CD4-positive, alpha-beta T cell (primary cell): ENCODE data around the gene ZNF609. TPM values are rescaled to one million over a fixed set of nuclear protein-coding genes. Genes with fewer than 3 reads are reported as not detected.

ENCODE experiments used
- ATAC-seq: fragments of 200-7000 bp; cut with Tn5 transposase; one replicate; pipeline ENCODE4 v1.10.0; 2022; ENCODE audit warnings: mild to moderate bottlenecking; ENCODE audit not compliant: poor library complexity
- CTCF ChIA-PET: fragments of 350-600 bp; sonication (Branson Sonifier 250); formaldehyde crosslinking; loops from one replicate; lab custom pipeline; 2021; ENCODE audit warnings: antibody characterized with exemption, inconsistent platforms; lab: Charles Lee
- POLR2A ChIA-PET: fragments of 350-600 bp; sonication (Branson Sonifier 250); formaldehyde crosslinking; loops from one replicate; lab custom pipeline; 2021; ENCODE audit warnings: antibody characterized with exemption, inconsistent platforms; lab: Charles Lee
- DNase-seq, 14 experiments: peaks; one replicate each; pipeline ENCODE4 v3.0.0-alpha.2; 2013 to 2020; ENCODE audit warnings: mixed read lengths in 2 of 14
- H3K27ac ChIP-seq, 2 donors: one replicate each; pipeline versions ENCODE4 v1.5.1 to v1.7.0; 2013; ENCODE audit warnings: low read length in 2 of 2, low read depth in 1 of 2, mild to moderate bottlenecking in 1 of 2
- H3K27me3 ChIP-seq, 2 experiments: 1 replicate in 1 of 2; 2 replicates in 1 of 2; pipeline versions ENCODE4 v1.6.1 to v1.7.0; 2013; ENCODE audit warnings: low read length in 2 of 2, control low read depth in 1 of 2, mild to moderate bottlenecking in 1 of 2, moderate library complexity in 1 of 2; ENCODE audit not compliant: insufficient read depth in 2 of 2, control insufficient read depth in 1 of 2
- H3K36me3 ChIP-seq: one replicate; pipeline ENCODE4 v1.6.1; 2013; ENCODE audit warnings: low read length, control low read depth; ENCODE audit not compliant: insufficient read depth
- H3K4me1 ChIP-seq: one replicate; pipeline ENCODE4 v1.6.1; 2013; ENCODE audit warnings: low read length, control low read depth; ENCODE audit not compliant: insufficient read depth
- H3K4me3 ChIP-seq: one replicate; pipeline ENCODE4 v1.5.1; 2013; ENCODE audit warnings: mild to moderate bottlenecking, low read length, moderate library complexity
- H3K9me3 ChIP-seq, 2 experiments: 1 replicate in 1 of 2; 2 replicates in 1 of 2; pipeline versions ENCODE4 v1.6.1 to v1.7.0; 2013; ENCODE audit warnings: low read length in 2 of 2, mild to moderate bottlenecking in 2 of 2, control low read depth in 1 of 2, moderate library complexity in 1 of 2; ENCODE audit not compliant: control insufficient read depth in 1 of 2, insufficient read depth in 1 of 2
- H3K27ac Mint-ChIP-seq: one replicate; pipeline ENCODE4 v1.8.0; 2020; ENCODE audit warnings: mixed read lengths
- H3K27me3 Mint-ChIP-seq: one replicate; pipeline ENCODE4 v1.8.0; 2021; ENCODE audit warnings: mixed read lengths
- H3K36me3 Mint-ChIP-seq: one replicate; pipeline ENCODE4 v1.8.0; 2021; ENCODE audit warnings: low read depth, mixed read lengths
- H3K4me1 Mint-ChIP-seq: one replicate; pipeline ENCODE4 v1.8.0; 2021; ENCODE audit warnings: low read depth, mixed read lengths
- H3K4me3 Mint-ChIP-seq: one replicate; pipeline ENCODE4 v1.8.0; 2020; ENCODE audit warnings: mild to moderate bottlenecking, mixed read lengths
- H3K9me3 Mint-ChIP-seq: one replicate; pipeline ENCODE4 v1.8.0; 2020; ENCODE audit warnings: mixed read lengths
- intact Hi-C, 2 experiments: fragments of 100-400 bp; cut with DNase I in 1 of 2; cut with micrococcal nuclease in 1 of 2; formaldehyde crosslinking; loops; one replicate each; pipeline versions ENCODE4 v1.15.1 to v1.9.0; 2023 to 2025; cut with DNase I, micrococcal nuclease
- total RNA-seq, 174 experiments: library from RNA in 2 of 174; stranded (reverse) in 2 of 174; gene quantifications; one replicate each; pipeline ENCODE4 v1.2.3 and lab custom pipeline; 2021 to 2026
- TF ChIP-seq, protein P1 (sequence below): fragments of 200-600 bp; IDR thresholded peaks from one replicate; pipeline ENCODE4 v1.8.0; 2022; ENCODE audit warnings: antibody characterized with exemption, mild to moderate bottlenecking

The ZNF609 gene
- total RNA-seq, 2 experiments from 2014 or later, result 62.4 to 65.3 TPM

GRCh38 chr15:64443747-64444621 lies 16.4 kb upstream of the ZNF609 start:
- Histone ChIP-seq H3K9me3 (no peaks in the 10 kb centered on the region), H3K36me3 (peaks cover 21% of the 10 kb centered on the region), H3K27me3 (no peaks in the 10 kb centered on the region), H3K4me3 (no peak overlapping the region), H3K4me1 (peaks cover 16% of the 10 kb centered on the region), H3K27ac (peak overlapping the region in 1 of 2 donors; percentile 37)
- peak; percentile 57 for ATAC-seq
- peak overlapping the region; percentile 26 for H3K4me3 Mint-ChIP-seq
- intact Hi-C loops, result loop anchor here in 1 of 2 experiments (2.0 kb wide), 1 partner anchor 13 kb away; no protein-coding TSS in a partner anchor
- peaks cover 48% of the 10 kb centered on the region for H3K36me3 Mint-ChIP-seq
- H3K27ac Mint-ChIP-seq, result peak overlapping the region; percentile 77
- POLR2A ChIA-PET, result interaction anchor here (0.6 to 1.4 kb wide), 5 partner anchors 14 to 124 kb away, joined by 3 to 5 read pairs (median 5); no protein-coding TSS in a partner anchor
- TF ChIP-seq, protein P1, sequence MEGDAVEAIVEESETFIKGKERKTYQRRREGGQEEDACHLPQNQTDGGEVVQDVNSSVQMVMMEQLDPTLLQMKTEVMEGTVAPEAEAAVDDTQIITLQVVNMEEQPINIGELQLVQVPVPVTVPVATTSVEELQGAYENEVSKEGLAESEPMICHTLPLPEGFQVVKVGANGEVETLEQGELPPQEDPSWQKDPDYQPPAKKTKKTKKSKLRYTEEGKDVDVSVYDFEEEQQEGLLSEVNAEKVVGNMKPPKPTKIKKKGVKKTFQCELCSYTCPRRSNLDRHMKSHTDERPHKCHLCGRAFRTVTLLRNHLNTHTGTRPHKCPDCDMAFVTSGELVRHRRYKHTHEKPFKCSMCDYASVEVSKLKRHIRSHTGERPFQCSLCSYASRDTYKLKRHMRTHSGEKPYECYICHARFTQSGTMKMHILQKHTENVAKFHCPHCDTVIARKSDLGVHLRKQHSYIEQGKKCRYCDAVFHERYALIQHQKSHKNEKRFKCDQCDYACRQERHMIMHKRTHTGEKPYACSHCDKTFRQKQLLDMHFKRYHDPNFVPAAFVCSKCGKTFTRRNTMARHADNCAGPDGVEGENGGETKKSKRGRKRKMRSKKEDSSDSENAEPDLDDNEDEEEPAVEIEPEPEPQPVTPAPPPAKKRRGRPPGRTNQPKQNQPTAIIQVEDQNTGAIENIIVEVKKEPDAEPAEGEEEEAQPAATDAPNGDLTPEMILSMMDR, result no peak
- peaks cover 56% of the 10 kb centered on the region for H3K4me1 Mint-ChIP-seq
- CTCF ChIA-PET, result interaction anchor here (1.3 kb wide), 1 partner anchor 14 kb away, joined by 4 read pairs; no protein-coding TSS in a partner anchor
- H3K9me3 Mint-ChIP-seq, result no peaks in the 10 kb centered on the region
- no peaks in the 10 kb centered on the region for H3K27me3 Mint-ChIP-seq
- DNase-seq, result peak in 3 of 14 experiments; percentile 18 to 32 (median 28)

DNA sequence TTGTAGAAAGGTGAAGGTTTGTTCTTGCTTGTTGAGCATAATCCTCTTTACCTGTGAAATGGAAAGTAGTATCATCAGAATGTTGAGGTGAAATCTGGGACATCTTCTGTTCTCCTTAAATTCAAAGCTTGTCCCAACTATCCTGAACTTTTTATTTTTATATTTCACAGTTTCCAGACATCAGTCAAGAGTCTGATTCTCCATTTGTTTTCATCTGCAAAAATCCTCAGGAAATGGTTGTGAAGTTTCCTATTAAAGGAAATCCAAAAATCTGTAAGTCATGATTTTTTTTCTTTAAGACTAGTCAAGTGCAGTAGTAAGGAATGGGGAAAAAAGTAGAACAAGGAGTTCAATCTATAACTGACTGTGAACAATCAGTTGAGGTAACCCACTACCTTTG lies 15.5 kb upstream of the ZNF609 start:
- Histone ChIP-seq H3K4me3 (no peak overlapping the region), H3K4me1 (peaks cover 16% of the 10 kb centered on the region), H3K27ac (no peak overlapping the region), H3K27me3 (no peaks in the 10 kb centered on the region), H3K36me3 (peaks cover 21% of the 10 kb centered on the region), H3K9me3 (no peaks in the 10 kb centered on the region)
- DNase-seq, result no peak
- ATAC-seq, result no peak
- H3K36me3 Mint-ChIP-seq, result peaks cover 45% of the 10 kb centered on the region
- no peaks in the 10 kb centered on the region for H3K9me3 Mint-ChIP-seq
- intact Hi-C loops, result loop anchor here in 1 of 2 experiments (2.0 kb wide), 1 partner anchor 14 kb away; no protein-coding TSS in a partner anchor
- no peaks in the 10 kb centered on the region for H3K27me3 Mint-ChIP-seq
- POLR2A ChIA-PET, result interaction anchor here (0.6 to 1.4 kb wide), 4 partner anchors 15 to 123 kb away, joined by 3 to 5 read pairs (median 4); no protein-coding TSS in a partner anchor
- peak overlapping the region; percentile 77 for H3K27ac Mint-ChIP-seq
- TF ChIP-seq, protein P1, result no peak
- CTCF ChIA-PET, result interaction anchor here (0.7 to 1.3 kb wide), 2 partner anchors 15 to 100 kb away, joined by 3 to 4 read pairs; no protein-coding TSS in a partner anchor
- peaks cover 60% of the 10 kb centered on the region for H3K4me1 Mint-ChIP-seq
- H3K4me3 Mint-ChIP-seq, result no peak overlapping the region

DNA sequence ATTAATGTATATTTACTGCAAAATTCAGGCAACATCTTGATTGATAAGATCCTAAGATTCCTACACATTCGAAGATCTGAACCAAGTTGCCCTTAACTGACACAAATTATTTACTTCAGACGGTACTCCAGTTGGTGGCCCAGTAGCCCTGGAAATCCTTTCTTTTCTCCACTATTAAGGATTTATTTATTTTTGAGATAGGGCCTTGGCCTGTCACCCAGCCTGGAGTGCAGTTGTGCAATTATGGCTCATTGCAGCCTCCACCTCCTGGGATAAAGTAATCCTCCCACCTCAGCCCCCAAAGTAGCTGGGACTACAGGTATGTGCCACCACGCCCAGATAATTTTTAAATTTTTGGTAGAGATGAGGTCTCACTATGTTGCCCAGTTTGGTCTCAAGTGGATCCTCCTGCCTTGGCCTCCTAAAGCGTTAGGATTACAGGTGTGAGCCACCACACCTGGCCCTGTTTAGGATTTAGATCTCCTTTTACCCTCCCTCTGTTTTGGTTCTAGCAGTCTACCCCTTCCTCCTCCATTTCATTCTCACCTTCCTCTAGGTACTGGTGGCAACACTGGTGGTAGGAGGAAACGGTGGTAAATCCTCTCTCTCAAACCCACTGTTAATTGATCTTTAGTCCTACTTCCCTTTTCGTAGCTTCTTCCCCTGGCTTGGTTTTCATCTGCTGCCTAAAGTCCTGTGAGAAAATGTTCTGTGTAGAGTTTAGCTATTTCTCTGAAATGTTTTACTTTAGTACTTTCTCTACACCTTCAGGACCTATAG lies 12.7 kb upstream of the ZNF609 start:
- peak overlapping the region; percentile 12 for H3K4me3 Mint-ChIP-seq
- H3K27me3 Mint-ChIP-seq, result no peaks in the 10 kb centered on the region
- DNase-seq, result no peak
- Histone ChIP-seq H3K4me1 (peaks cover 21% of the 10 kb centered on the region), H3K9me3 (no peaks in the 10 kb centered on the region), H3K36me3 (peaks cover 18% of the 10 kb centered on the region), H3K4me3 (no peak overlapping the region), H3K27me3 (no peaks in the 10 kb centered on the region), H3K27ac (no peak overlapping the region)
- ChIA-PET POLR2A (interaction anchor here (1.0 to 1.5 kb wide), 6 partner anchors 8 to 56 kb away, joined by 3 to 5 read pairs (median 4); partner anchors contain the start of gene ZNF609), CTCF (no interaction called here)
- peaks cover 57% of the 10 kb centered on the region for H3K4me1 Mint-ChIP-seq
- TF ChIP-seq, protein P1, result no peak
- intact Hi-C loops, result no loop called here
- H3K9me3 Mint-ChIP-seq, result no peaks in the 10 kb centered on the region
- ATAC-seq, result peak; percentile 46
- H3K27ac Mint-ChIP-seq, result peak overlapping the region; percentile 72
- H3K36me3 Mint-ChIP-seq, result peaks cover 37% of the 10 kb centered on the region
